ENCODE data around the gene TMEM72.

DNA sequence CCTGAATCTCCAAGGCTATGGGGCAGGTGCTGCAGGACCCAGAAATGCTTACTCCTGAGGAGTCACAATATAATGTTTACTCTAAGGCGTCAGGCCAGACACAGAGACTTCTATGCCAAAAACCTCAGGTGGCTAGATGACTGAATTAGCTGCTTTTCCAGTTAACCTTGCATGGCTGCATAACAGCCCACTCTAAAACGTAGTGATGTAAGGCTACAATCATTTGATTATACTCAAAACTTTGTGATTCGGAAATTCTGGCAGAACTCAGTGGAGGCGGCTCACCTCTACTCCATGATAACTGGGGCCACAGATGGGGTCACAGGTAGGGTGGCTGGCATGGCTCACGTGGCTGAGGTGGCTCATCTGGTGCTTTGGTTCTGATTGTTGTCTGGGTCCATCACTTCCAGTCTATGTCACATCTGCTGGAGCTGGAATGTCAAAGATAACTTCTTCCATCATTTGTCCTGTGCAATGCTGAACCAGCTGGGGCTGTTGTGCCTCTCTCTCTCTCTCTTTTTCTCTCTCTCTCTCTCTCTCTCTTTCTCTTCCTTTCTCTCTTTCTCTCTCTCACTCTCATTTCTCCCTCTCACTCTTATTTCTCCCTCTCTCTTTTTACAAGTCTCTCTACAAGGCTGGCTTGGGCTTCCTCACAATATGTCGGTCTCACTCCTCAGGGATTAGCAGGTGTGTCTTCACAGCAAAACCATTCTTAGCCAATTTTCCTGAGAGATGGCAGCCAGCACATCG lies 11.8 kb downstream of the TMEM72 start:
- TF ChIP-seq, protein P1, sequence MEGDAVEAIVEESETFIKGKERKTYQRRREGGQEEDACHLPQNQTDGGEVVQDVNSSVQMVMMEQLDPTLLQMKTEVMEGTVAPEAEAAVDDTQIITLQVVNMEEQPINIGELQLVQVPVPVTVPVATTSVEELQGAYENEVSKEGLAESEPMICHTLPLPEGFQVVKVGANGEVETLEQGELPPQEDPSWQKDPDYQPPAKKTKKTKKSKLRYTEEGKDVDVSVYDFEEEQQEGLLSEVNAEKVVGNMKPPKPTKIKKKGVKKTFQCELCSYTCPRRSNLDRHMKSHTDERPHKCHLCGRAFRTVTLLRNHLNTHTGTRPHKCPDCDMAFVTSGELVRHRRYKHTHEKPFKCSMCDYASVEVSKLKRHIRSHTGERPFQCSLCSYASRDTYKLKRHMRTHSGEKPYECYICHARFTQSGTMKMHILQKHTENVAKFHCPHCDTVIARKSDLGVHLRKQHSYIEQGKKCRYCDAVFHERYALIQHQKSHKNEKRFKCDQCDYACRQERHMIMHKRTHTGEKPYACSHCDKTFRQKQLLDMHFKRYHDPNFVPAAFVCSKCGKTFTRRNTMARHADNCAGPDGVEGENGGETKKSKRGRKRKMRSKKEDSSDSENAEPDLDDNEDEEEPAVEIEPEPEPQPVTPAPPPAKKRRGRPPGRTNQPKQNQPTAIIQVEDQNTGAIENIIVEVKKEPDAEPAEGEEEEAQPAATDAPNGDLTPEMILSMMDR (IDR thresholded peaks at IDR 0.05; ENCODE audit: poor library complexity) = no peak
- no peak for TF ChIP-seq EZH2 (IDR thresholded peaks at IDR 0.05; ENCODE audit: borderline replicate concordance)
- TF ChIP-seq EZH2phosphoT487 (IDR thresholded peaks at IDR 0.05; ENCODE audit: low read depth, severe bottlenecking, unreplicated experiment) = no peak

Data from hepatocyte (in vitro differentiated cells).